ENCODE data around the gene SEC31B. TPM values are rescaled to one million over a fixed set of nuclear protein-coding genes. Genes with fewer than 3 reads are reported as not detected.

SEC31B gene
- total RNA-seq, 1 experiment from 2014 or later: 10.6 TPM

DNA sequence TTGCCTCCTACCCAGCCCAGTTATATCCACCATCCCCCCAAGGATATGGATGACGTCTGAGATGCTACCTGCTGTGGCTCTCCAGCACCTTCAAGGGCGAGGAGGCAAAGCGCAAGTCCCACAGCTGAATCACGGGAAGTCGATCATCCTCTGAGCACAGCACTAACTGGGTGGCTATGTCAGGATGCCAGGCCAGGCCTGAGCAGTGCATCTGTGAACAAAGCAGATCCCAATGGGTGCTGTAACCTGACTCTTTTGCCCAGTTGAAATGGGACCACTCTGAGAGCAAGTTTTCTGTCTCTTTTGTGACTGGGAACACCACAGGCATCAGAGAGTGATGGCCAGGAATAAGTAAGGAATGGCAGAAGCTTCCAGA lies 12.3 kb downstream of the SEC31B start:
- BruUV-seq (replicated peaks): no TSS peak

DNA sequence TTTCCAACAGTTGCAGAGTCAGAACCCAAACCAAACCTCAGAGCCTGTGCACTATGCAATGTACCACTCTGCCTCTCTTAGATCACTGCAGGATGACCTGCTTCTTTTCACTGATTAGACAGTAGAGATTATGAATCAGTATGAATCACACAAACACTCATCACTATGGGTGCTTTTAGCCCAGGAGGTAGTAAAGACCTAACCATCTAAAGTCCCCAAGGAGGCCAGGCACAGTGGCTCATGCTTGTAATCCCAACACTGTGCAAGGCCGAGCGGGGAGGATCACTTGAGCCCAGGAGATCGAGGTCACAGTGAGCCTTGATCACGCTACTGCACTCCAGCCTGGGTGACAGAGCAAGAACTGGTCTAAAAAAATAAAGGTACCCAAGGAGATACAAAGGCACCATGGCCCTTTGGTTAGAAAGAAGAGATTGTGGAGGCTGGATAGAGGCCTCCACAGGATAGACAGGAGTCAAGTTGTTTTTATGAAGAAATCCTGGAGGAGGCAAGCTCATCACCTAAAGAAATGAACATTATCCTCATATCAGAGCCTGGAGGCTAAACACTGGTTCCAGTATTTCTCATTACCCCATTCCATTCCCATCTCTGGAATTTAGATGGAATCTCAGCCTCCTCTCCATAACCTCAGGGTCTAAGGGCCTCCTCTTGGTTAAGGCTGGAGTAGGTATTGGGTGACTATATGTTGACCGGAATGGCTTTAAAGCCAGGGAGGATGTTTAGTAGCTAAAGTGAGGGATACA lies 12.9 kb downstream of the SEC31B start:
- no peaks in the 10 kb centered on the region for H3K27me3 Mint-ChIP-seq (ENCODE audit: insufficient read depth, unreplicated experiment)
- no peaks in the 10 kb centered on the region for H3K4me1 Mint-ChIP-seq (ENCODE audit: insufficient read depth, unreplicated experiment)
- no TSS peak for BruUV-seq (replicated peaks)
- H3K9me3 Mint-ChIP-seq (ENCODE audit: unreplicated experiment): no peaks in the 10 kb centered on the region
- H3K36me3 Mint-ChIP-seq (ENCODE audit: insufficient read depth, unreplicated experiment): peaks cover 15% of the 10 kb centered on the region
- ChIA-PET POLR2A (interaction anchor here (1.0 kb wide), 1 partner anchor 8 kb away, joined by 3 read pairs; no protein-coding TSS in a partner anchor), CTCF (interaction anchor here (0.5 to 4.3 kb wide), 8 partner anchors 11 to 372 kb away, joined by 3 to 35 read pairs (median 4); partner anchors contain the start of gene HIF1AN)
- DNase-seq (ENCODE audit: unreplicated experiment): no peak
- H3K4me3 Mint-ChIP-seq (ENCODE audit: unreplicated experiment): no peak overlapping the region
- intact Hi-C loops (cut with micrococcal nuclease): no loop called here
- TF ChIP-seq, protein P1, sequence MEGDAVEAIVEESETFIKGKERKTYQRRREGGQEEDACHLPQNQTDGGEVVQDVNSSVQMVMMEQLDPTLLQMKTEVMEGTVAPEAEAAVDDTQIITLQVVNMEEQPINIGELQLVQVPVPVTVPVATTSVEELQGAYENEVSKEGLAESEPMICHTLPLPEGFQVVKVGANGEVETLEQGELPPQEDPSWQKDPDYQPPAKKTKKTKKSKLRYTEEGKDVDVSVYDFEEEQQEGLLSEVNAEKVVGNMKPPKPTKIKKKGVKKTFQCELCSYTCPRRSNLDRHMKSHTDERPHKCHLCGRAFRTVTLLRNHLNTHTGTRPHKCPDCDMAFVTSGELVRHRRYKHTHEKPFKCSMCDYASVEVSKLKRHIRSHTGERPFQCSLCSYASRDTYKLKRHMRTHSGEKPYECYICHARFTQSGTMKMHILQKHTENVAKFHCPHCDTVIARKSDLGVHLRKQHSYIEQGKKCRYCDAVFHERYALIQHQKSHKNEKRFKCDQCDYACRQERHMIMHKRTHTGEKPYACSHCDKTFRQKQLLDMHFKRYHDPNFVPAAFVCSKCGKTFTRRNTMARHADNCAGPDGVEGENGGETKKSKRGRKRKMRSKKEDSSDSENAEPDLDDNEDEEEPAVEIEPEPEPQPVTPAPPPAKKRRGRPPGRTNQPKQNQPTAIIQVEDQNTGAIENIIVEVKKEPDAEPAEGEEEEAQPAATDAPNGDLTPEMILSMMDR (IDR thresholded peaks at IDR 0.05; ENCODE audit: unreplicated experiment): no peak
- no peak overlapping the region for H3K27ac Mint-ChIP-seq (ENCODE audit: low read depth, unreplicated experiment)

More for the DNA sequence above, 12.3 kb downstream of the SEC31B start:
- Mint-ChIP-seq H3K9me3 (ENCODE audit: unreplicated experiment) (no peaks in the 10 kb centered on the region), H3K36me3 (ENCODE audit: insufficient read depth, unreplicated experiment) (peaks cover 11% of the 10 kb centered on the region), H3K27me3 (ENCODE audit: insufficient read depth, unreplicated experiment) (no peaks in the 10 kb centered on the region), H3K27ac (ENCODE audit: low read depth, unreplicated experiment) (no peak overlapping the region), H3K4me1 (ENCODE audit: insufficient read depth, unreplicated experiment) (no peaks in the 10 kb centered on the region), H3K4me3 (ENCODE audit: unreplicated experiment) (no peak overlapping the region)
- TF ChIP-seq, protein P1 (IDR thresholded peaks at IDR 0.05; ENCODE audit: unreplicated experiment): no peak
- CTCF ChIA-PET: interaction anchor here (0.6 to 4.3 kb wide), 11 partner anchors 11 to 365 kb away, joined by 3 to 35 read pairs (median 4); partner anchors contain the start of gene HIF1AN
- POLR2A ChIA-PET: interaction anchor here (0.5 to 1.0 kb wide), 2 partner anchors 9 to 308 kb away, joined by 3 read pairs; no protein-coding TSS in a partner anchor
- intact Hi-C loops (cut with micrococcal nuclease): no loop called here
- DNase-seq (ENCODE audit: unreplicated experiment): no peak

DNA sequence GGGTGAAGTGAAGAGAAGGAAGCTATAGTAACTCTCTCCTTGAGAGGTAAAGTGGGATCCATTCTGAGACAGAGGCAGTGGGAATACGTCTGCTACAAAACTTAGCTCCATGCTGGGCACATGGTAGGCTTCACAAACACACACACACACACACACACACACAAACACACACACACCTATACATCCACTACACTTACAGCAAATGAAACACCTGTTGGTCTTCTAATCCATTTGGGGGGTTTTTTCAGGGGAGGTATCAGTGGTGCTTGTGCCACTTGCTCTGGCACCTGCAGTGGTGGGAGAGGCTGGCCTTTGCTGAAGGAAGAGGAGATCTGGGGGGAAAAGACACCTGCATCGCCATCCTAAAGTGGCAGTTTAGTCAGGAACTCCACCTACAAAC lies 14.5 kb downstream of the SEC31B start:
- H3K36me3 Mint-ChIP-seq (ENCODE audit: insufficient read depth, unreplicated experiment): peaks cover 32% of the 10 kb centered on the region
- intact Hi-C loops (cut with micrococcal nuclease): no loop called here
- ChIA-PET CTCF (interaction anchor here (0.7 kb wide), 1 partner anchor 162 kb away, joined by 3 read pairs; no protein-coding TSS in a partner anchor), POLR2A (no interaction called here)
- H3K27me3 Mint-ChIP-seq (ENCODE audit: insufficient read depth, unreplicated experiment): no peaks in the 10 kb centered on the region
- TF ChIP-seq, protein P1 (IDR thresholded peaks at IDR 0.05; ENCODE audit: unreplicated experiment): no peak
- DNase-seq (ENCODE audit: unreplicated experiment): no peak
- no peak overlapping the region for H3K4me3 Mint-ChIP-seq (ENCODE audit: unreplicated experiment)
- no TSS peak for BruUV-seq (replicated peaks)
- H3K4me1 Mint-ChIP-seq (ENCODE audit: insufficient read depth, unreplicated experiment): no peaks in the 10 kb centered on the region
- H3K27ac Mint-ChIP-seq (ENCODE audit: low read depth, unreplicated experiment): no peak overlapping the region
- H3K9me3 Mint-ChIP-seq (ENCODE audit: unreplicated experiment): no peaks in the 10 kb centered on the region

DNA sequence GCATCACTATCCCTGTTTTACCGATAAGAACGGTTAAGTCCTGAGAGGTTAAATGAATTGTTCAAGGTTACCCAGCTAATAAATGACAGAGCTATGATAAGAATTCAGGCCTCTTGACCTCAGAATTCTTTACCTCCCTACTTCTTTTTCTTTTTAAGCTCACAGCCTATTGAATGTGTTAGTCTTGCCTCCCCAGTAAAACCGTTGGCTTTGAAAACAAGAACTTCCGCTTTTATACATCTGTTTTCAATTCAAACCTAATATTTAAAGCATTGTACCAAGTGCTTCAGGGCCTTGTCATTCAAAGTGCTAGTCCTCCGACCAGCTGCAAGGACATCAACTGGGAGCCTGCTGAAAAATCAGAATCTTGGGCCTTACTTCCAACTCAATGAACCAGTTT lies 15.6 kb downstream of the SEC31B start:
- Mint-ChIP-seq H3K9me3 (ENCODE audit: unreplicated experiment) (no peaks in the 10 kb centered on the region), H3K27me3 (ENCODE audit: insufficient read depth, unreplicated experiment) (no peaks in the 10 kb centered on the region), H3K36me3 (ENCODE audit: insufficient read depth, unreplicated experiment) (peaks cover 33% of the 10 kb centered on the region), H3K4me3 (ENCODE audit: unreplicated experiment) (no peak overlapping the region), H3K27ac (ENCODE audit: low read depth, unreplicated experiment) (no peak overlapping the region), H3K4me1 (ENCODE audit: insufficient read depth, unreplicated experiment) (no peaks in the 10 kb centered on the region)
- BruUV-seq (replicated peaks): no TSS peak
- no peak for DNase-seq (ENCODE audit: unreplicated experiment)
- intact Hi-C loops (cut with micrococcal nuclease): no loop called here
- POLR2A ChIA-PET: no interaction called here
- TF ChIP-seq, protein P1 (IDR thresholded peaks at IDR 0.05; ENCODE audit: unreplicated experiment): no peak
- CTCF ChIA-PET: interaction anchor here (0.7 kb wide), 1 partner anchor 8 kb away, joined by 4 read pairs; no protein-coding TSS in a partner anchor

All from MCF 10A (cell line).